GM12878 (cell line): ENCODE data around the gene SPAG17. TPM values are rescaled to one million over a fixed set of nuclear protein-coding genes. Genes with fewer than 3 reads are reported as not detected.

Experiments
- ATAC-seq: fragments of 200-7000 bp; cut with Tn5 transposase; 3 replicates; pipeline ENCODE4 v1.9.1; 2020; ENCODE audit warnings: mild to moderate bottlenecking, moderate library complexity
- BruUV-seq: library from RNA; stranded (reverse); fragments of 400-500 nt; replicated peaks from 2 replicates; lab custom pipeline; 2021; lab: Mats Ljungman, UMichigan
- CTCF ChIA-PET: fragments of 300-600 bp; sonication (Branson Sonifier 250); formaldehyde crosslinking; extraction: SDS; loops from one replicate; lab custom pipeline; 2021; ENCODE audit warnings: inconsistent platforms; lab: Yijun Ruan, JAX
- POLR2A ChIA-PET: fragments of 350-600 bp; formaldehyde crosslinking; extraction: SDS; loops from one replicate; lab custom pipeline; 2021; ENCODE audit warnings: inconsistent platforms; lab: Charles Lee
- RAD21 ChIA-PET: fragments of 300-600 bp; sonication (Branson Sonifier 250); formaldehyde crosslinking; loops from one replicate; lab custom pipeline; 2023; ENCODE audit warnings: antibody characterized with exemption; ENCODE audit not compliant: unreplicated experiment; lab: Charles Lee
- SMC1A ChIA-PET: fragments of 300-600 bp; sonication (Branson Sonifier 250); formaldehyde crosslinking; loops from one replicate; lab custom pipeline; 2023; ENCODE audit not compliant: unreplicated experiment, uncharacterized antibody; lab: Charles Lee
- DNase-seq: peaks from one replicate; pipeline ENCODE4 v3.0.0-alpha.2; 2011; ENCODE audit warnings: low read depth, low spot score
- FAIRE-seq: peaks from 3 replicates; lab custom pipeline; 2011; peaks lifted over from hg19 to GRCh38; lab: Jason Lieb, UNC
- H2AFZ ChIP-seq: 2 replicates; pipeline ENCODE4 v1.6.0; 2011; ENCODE audit warnings: low read depth, low read length, control low read depth; ENCODE audit not compliant: control insufficient read depth
- H3K27ac ChIP-seq: 2 replicates; pipeline ENCODE4 v1.5.1; 2011; ENCODE audit warnings: control low read depth; ENCODE audit not compliant: control insufficient read depth, insufficient read depth
- H3K27me3 ChIP-seq, 2 experiments: replicated peaks in 1 of 2; 2 replicates each; pipeline versions ENCODE4 v1.6.0 to v1.6.1; 2011; ENCODE audit warnings: low read length in 1 of 2; ENCODE audit not compliant: control insufficient read depth in 2 of 2, insufficient read depth in 2 of 2
- H3K36me3 ChIP-seq, 2 experiments: 2 replicates each; pipeline ENCODE4 v1.5.1; 2011; ENCODE audit warnings: low read length in 1 of 2; ENCODE audit not compliant: control insufficient read depth in 2 of 2, insufficient read depth in 2 of 2
- H3K4me1 ChIP-seq: 2 replicates; pipeline ENCODE4 v1.6.1; 2011; ENCODE audit warnings: mild to moderate bottlenecking, low read length, moderate library complexity, mixed read lengths; ENCODE audit not compliant: control insufficient read depth, insufficient read depth
- H3K4me2 ChIP-seq: 2 replicates; pipeline ENCODE4 v1.6.0; 2011; ENCODE audit warnings: control low read depth; ENCODE audit not compliant: control insufficient read depth, insufficient read depth
- H3K4me3 ChIP-seq: fragments of 200-600 bp; sonication (generic); 2 replicates; pipeline ENCODE4 v1.5.1; 2016
- H3K79me2 ChIP-seq: 2 replicates; pipeline ENCODE4 v1.6.0; 2011; ENCODE audit warnings: low read length; ENCODE audit not compliant: control insufficient read depth, insufficient read depth
- H3K9ac ChIP-seq: 2 replicates; pipeline ENCODE4 v1.8.0; 2011; ENCODE audit warnings: low read length, control low read depth, mixed read lengths; ENCODE audit not compliant: control insufficient read depth, insufficient read depth
- H3K9me3 ChIP-seq: replicated peaks from 3 replicates; pipeline ENCODE4 v1.5.1; 2011; ENCODE audit warnings: mild to moderate bottlenecking, low read length; ENCODE audit not compliant: control insufficient read depth, insufficient read depth
- H4K20me1 ChIP-seq: 2 replicates; pipeline ENCODE4 v1.6.0; 2011; ENCODE audit not compliant: control insufficient read depth, insufficient read depth
- CHD1 ChIP-seq: IDR thresholded peaks from 2 replicates; pipeline ENCODE4 v1.6.1; 2012; ENCODE audit warnings: low read depth, low read length, improper control_type of control experiment
- CHD4 ChIP-seq: fragments of 200-600 bp; sonication (generic); IDR thresholded peaks from 2 replicates; pipeline ENCODE4 v1.6.1; 2016; ENCODE audit warnings: mild to moderate bottlenecking
- CREB1 ChIP-seq: IDR thresholded peaks from 2 replicates; pipeline ENCODE4 v1.6.1; 2012; ENCODE audit warnings: low read depth, mild to moderate bottlenecking, inconsistent platforms
- ESRRA ChIP-seq: IDR thresholded peaks from 2 replicates; pipeline ENCODE4 v1.6.1; 2012; ENCODE audit warnings: mild to moderate bottlenecking, low read length, improper control_type of control experiment
- HSF1 ChIP-seq: fragments of 150-350 bp; IDR thresholded peaks from 2 replicates; pipeline ENCODE4 v1.6.1; 2014; ENCODE audit warnings: mild to moderate bottlenecking, low read depth, low read length
- MTA3 ChIP-seq: IDR thresholded peaks from 2 replicates; pipeline ENCODE4 v1.6.1; 2012; ENCODE audit warnings: low read length, inconsistent platforms, borderline replicate concordance
- NBN ChIP-seq: fragments of 450-650 bp; IDR thresholded peaks from 2 replicates; pipeline ENCODE4 v1.6.1; 2016
- NRF1 ChIP-seq: conservative IDR thresholded peaks from 2 replicates; pipeline ENCODE4 v1.6.1; 2011; ENCODE audit warnings: mild to moderate bottlenecking, low read depth, low read length, improper control_type of control experiment
- PAX8 ChIP-seq: fragments of 450-650 bp; IDR thresholded peaks from 2 replicates; pipeline ENCODE4 v1.6.1; 2017; ENCODE audit warnings: mild to moderate bottlenecking, moderate library complexity
- POLR2AphosphoS2 ChIP-seq: IDR thresholded peaks from 2 replicates; pipeline ENCODE4 v1.6.1; 2011; ENCODE audit warnings: low read depth, mild to moderate bottlenecking, low read length, improper control_type of control experiment, moderate library complexity
- SMAD5 ChIP-seq: IDR thresholded peaks from 2 replicates; pipeline ENCODE4 v1.6.1; 2016; ENCODE audit warnings: antibody characterized with exemption, low read depth
- SMARCA5 ChIP-seq: fragments of 450-650 bp; IDR thresholded peaks from 2 replicates; pipeline ENCODE4 v1.6.1; 2017; ENCODE audit warnings: mild to moderate bottlenecking
- SRF ChIP-seq, 2 experiments: IDR thresholded peaks; 2 replicates each; pipeline ENCODE4 v1.6.1; 2011; ENCODE audit warnings: low read depth in 2 of 2, low read length in 2 of 2, mild to moderate bottlenecking in 1 of 2, moderate library complexity in 1 of 2
- TARDBP ChIP-seq: IDR thresholded peaks from 2 replicates; pipeline ENCODE4 v1.6.1; 2016; ENCODE audit warnings: borderline replicate concordance
- TCF7 ChIP-seq: IDR thresholded peaks from 2 replicates; pipeline ENCODE4 v1.6.1; 2014; ENCODE audit warnings: antibody characterized with exemption, borderline replicate concordance
- WRNIP1 ChIP-seq: IDR thresholded peaks from 2 replicates; pipeline ENCODE4 v1.6.1; 2011; ENCODE audit warnings: low read depth, low read length, improper control_type of control experiment, borderline replicate concordance
- ZBTB11 ChIP-seq: fragments of 450-650 bp; formaldehyde crosslinking; IDR thresholded peaks from 2 replicates; pipeline ENCODE4 v1.5.0; 2022; ENCODE audit warnings: mild to moderate bottlenecking, missing genetic modification characterization
- ZNF687 ChIP-seq: fragments of 450-650 bp; IDR thresholded peaks from 2 replicates; pipeline ENCODE4 v1.6.1; 2017; ENCODE audit warnings: mild to moderate bottlenecking, moderate library complexity
- WGBS: methylation state at CpG from one replicate; pipeline ENCODE4 v1.1.6; 2016; ENCODE audit warnings: low lambda C conversion rate; ENCODE audit not compliant: insufficient replicate concordance, insufficient coverage; ENCODE audit errors: missing lambda C conversion rate; 5-methylcytosine and 5-hydroxymethylcytosine counted together
- in situ Hi-C: fragments of 300-500 bp; cut with MboI; formaldehyde crosslinking; loops from 9 replicates; pipeline ENCODE4 v1.14.3; 2018; ENCODE audit warnings: mixed read lengths
- intact Hi-C: fragments of 100-400 bp; cut with micrococcal nuclease; formaldehyde crosslinking; loops from one replicate; pipeline ENCODE4 v1.14.2; 2022; ENCODE audit not compliant: unreplicated experiment
- polyA plus RNA-seq, 11 experiments: library from polyadenylated mRNA; depleted of rRNA in 4 of 11; unstranded in 6 of 11; stranded (reverse) in 5 of 11; fragments of >200 nt; fragmentation: Nextera tagmentation in 4 of 11; fragmentation: Illumina TruSeq in 1 of 11; extraction: Ambion mirVana in 4 of 11; extraction: Trizol in 1 of 11; gene quantifications; 1 replicate in 1 of 11; 2 replicates in 10 of 11; pipeline versions ENCODE4 v1.2.1 to v1.2.3, GENCODE V29; 2011 to 2016; ENCODE audit warnings: inconsistent platforms in 2 of 11, missing spikeins in 2 of 11, low read depth in 1 of 11
- total RNA-seq, 4 experiments: library from RNA; depleted of rRNA in 3 of 4; stranded (reverse); fragments of >200 nt in 3 of 4; fragmentation: Illumina TruSeq in 1 of 4; extraction: Trizol in 1 of 4; gene quantifications; 2 replicates each; pipeline versions ENCODE4 v1.2.1 to v1.2.3, GENCODE V29; 2013 to 2021

SPAG17 gene
- total and polyA plus RNA-seq, 10 of the 15 experiments (the other 5 are each of a cell fraction or from before 2014, with no cell fraction given): 0.02 to 0.16 (median 0.03) TPM; not detected in 7

GRCh38 chr1:118118469-118118868 lies 66.6 kb downstream of the SPAG17 start (continued):
- TF ChIP-seq ZNF687: no peak
- no peak for TF ChIP-seq NBN

- no peak for TF ChIP-seq ESRRA
- no peak for TF ChIP-seq CHD1
- no peak for TF ChIP-seq CHD4
- no peak for TF ChIP-seq TARDBP
- TF ChIP-seq POLR2AphosphoS2: no peak
- TF ChIP-seq HSF1: no peak
- TF ChIP-seq MTA3: no peak
- TF ChIP-seq SMAD5: no peak
- no peak for TF ChIP-seq NRF1
- no peak for TF ChIP-seq SMARCA5
- no peak for TF ChIP-seq SRF (IDR thresholded peaks at IDR 0.05; ENCODE audit: low read depth in 2 of 2, low read length in 2 of 2)
- TF ChIP-seq WRNIP1: no peak
- no peak for TF ChIP-seq PAX8
- no peak for TF ChIP-seq CREB1
- no peak for TF ChIP-seq ZBTB11 (CRISPR knock-in tag)
- no peak for TF ChIP-seq TCF7
- TF ChIP-seq, all 136 proteins: peak for 0
- Histone ChIP-seq H2AFZ (no peak overlapping the region), H3K27me3 (peaks cover 0 to 3% of the 10 kb centered on the region in 2 experiments; a peak in 1 of 4 replicates), H3K27ac (no peak overlapping the region), H4K20me1 (no peaks in the 10 kb centered on the region), H3K4me3 (no peak overlapping the region), H3K9ac (no peak overlapping the region), H3K4me2 (no peak overlapping the region), H3K36me3 (no peaks in the 10 kb centered on the region), H3K4me1 (no peaks in the 10 kb centered on the region), H3K79me2 (no peaks in the 10 kb centered on the region), H3K9me3 (no peaks in the 10 kb centered on the region)
- CTCF ChIA-PET: no interaction called here
- POLR2A ChIA-PET: no interaction called here
- in situ Hi-C loops (no loop called here), intact Hi-C loops (no loop called here)
- RAD21 ChIA-PET: no interaction called here
- WGBS: 38% methylated on average over 4 of the region's 4 CpGs
- FAIRE-seq (no peak), DNase-seq (no peak), ATAC-seq (no peak)
- SMC1A ChIA-PET: no interaction called here
- BruUV-seq: no TSS peak
Observed at GRCh38 chr1:118117521-118117920, 67.5 kb downstream of the SPAG17 start.
